Fibroblast of skin of scalp (primary cell): ENCODE results near the gene STMN1.

Experiments
- DNase-seq: peaks from one replicate; pipeline ENCODE4 v3.0.0-alpha.2; 2013

STMN1 gene

GRCh38 chr1:25918615-25919014 is 12.4 kb upstream of the STMN1 start:
- DNase-seq = no peak

- peak; percentile 24 for DNase-seq
These were observed 11.8 kb upstream of the STMN1 start for GRCh38 chr1:25917996-25918395.

GRCh38 chr1:25916460-25916859 is 10.2 kb upstream of the STMN1 start:
- DNase-seq = no peak

GRCh38 chr1:25914074-25914995 is 8.1 kb upstream of the STMN1 start:
- DNase-seq = peak; percentile 44

- no peak for DNase-seq
These were observed 7.0 kb upstream of the STMN1 start for GRCh38 chr1:25913206-25913605.

GRCh38 chr1:25912076-25912831 is 6.0 kb upstream of the STMN1 start:
- DNase-seq = peak; percentile 90

GRCh38 chr1:25911162-25911561 is 4.9 kb upstream of the STMN1 start:
- no peak for DNase-seq

- no peak for DNase-seq
These were observed 2.8 kb upstream of the STMN1 start for GRCh38 chr1:25909040-25909439.

- DNase-seq = no peak
These were observed 1.9 kb upstream of the STMN1 start for GRCh38 chr1:25908161-25908560.

GRCh38 chr1:25907601-25908000 is 1.4 kb upstream of the STMN1 start:
- no peak for DNase-seq

- no peak for DNase-seq
These were observed 553 bp upstream of the STMN1 start for GRCh38 chr1:25906644-25907300.

- DNase-seq = peak; percentile 94
These were observed 1.1 kb downstream of the STMN1 start for GRCh38 chr1:25904943-25905679.

GRCh38 chr1:25903986-25904385 is 2.2 kb downstream of the STMN1 start:
- no peak for DNase-seq

GRCh38 chr1:25902462-25902861 is 3.8 kb downstream of the STMN1 start:
- DNase-seq = no peak

- no peak for DNase-seq
These were observed 6.0 kb downstream of the STMN1 start for GRCh38 chr1:25900219-25900618.

GRCh38 chr1:25899792-25900191 is 6.4 kb downstream of the STMN1 start:
- peak; percentile 20 for DNase-seq

- DNase-seq = no peak
These were observed 7.8 kb downstream of the STMN1 start for GRCh38 chr1:25898223-25899015.

- no peak for DNase-seq
These were observed 8.5 kb downstream of the STMN1 start for GRCh38 chr1:25897754-25898153.

- DNase-seq = peak; percentile 41
These were observed 10.0 kb downstream of the STMN1 start for GRCh38 chr1:25896266-25896665.

GRCh38 chr1:25895365-25895990 is 10.7 kb downstream of the STMN1 start:
- DNase-seq = peak; percentile 93

- no peak for DNase-seq
These were observed 13.1 kb downstream of the STMN1 start for GRCh38 chr1:25893116-25893515.
